Stimulated activated CD4-positive, alpha-beta T cell treated with anti-CD3 and anti-CD28 coated beads, Interleukin-1b, Interleukin-23, amount 100 ng/mL, for 48 hours (primary cell): ENCODE measurements around the gene MEIS3.

ENCODE experiments used
- DNase-seq: peaks from one replicate; pipeline ENCODE4 v3.0.0-alpha.2; 2020

The MEIS3 gene

DNA sequence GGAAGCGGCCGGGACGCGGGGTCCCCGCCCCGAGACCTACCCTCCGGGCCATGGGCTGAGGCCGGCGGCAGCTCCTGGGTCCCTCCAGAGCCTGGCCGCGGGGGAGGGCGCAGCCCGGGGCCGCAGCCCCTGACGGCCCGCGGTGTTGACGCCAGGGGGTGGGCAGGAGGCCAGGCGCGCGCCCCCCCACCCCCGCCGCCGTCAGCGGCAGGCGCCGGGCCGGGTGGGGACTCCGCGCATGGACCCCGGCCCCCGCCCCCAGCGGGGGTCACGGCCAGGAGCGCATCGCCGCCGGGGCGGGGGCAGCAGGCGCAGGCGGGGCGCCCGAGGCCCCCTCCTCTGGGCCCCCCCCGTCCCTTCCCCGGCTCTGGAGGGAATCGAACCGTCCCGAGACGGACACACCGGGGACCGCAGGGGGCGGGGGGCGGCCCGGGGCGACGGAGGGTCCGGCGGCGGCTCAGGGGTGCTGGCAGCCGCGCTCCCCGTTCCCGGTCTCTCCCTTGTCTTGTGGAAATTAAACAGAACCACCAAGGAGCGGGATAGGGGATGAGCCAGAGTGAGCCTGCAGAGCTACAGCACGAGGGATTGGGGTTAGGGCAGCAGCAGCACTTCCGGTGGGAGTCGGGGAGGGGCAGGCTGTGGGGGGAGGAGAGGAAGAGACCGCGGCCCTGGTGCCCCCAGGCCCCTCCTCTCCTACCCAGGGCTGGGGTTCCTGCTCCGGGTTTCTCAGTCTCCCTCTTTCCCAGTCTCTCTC lies at the start of gene MEIS3:
MEIS3 (minus strand) TSS at position 498 of the 754 bp plus-strand sequence; CDS start at position 52, 446 bp downstream.
- no peak for DNase-seq

GRCh38 chr19:47467914-47468313 lies 48.6 kb upstream of the MEIS3 start:
- DNase-seq: no peak

DNA sequence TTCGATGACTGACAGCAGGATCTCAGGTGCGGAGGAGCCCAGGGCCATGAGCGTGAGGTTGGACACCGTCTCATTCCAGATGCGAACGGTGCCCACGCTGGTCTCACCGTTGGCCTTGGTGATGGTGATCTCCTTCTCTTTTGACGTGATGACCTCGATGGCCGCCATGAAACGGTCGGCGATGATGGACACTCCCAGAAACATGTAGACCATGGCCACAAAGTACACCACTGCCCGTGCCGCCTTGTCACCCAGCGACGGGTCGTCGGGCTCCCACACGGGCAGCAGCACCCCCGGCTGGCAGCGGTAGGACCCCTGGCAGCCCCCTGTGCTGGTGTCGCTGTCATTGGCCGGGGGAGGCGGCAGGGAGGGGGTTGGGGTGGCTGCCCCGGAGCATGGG lies 46.6 kb upstream of the MEIS3 start:
- DNase-seq: no peak

- no peak for DNase-seq
Measured at GRCh38 chr19:47464675-47465419, 45.5 kb upstream of the MEIS3 start.

- no peak for DNase-seq
Measured at GRCh38 chr19:47461876-47462275, 42.5 kb upstream of the MEIS3 start.

DNA sequence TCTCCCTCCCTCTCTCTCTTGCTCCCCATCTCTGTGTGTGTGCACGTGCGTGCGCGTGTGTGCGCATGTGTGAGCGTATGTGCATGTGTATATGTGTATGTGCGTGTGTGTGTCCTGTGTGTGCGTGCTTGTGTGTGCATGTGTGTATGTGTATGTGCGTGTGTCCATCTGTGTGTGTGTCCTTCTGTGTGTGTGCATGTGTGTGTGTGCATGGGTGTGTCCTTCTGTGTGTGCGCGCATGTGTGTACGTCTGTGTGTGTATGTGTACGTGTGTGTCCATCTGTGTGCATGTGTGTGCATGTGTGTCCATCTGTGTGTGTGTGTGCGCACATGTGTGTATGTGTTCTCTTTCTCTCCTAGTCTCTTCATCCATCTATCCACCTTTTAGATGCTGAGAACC lies 40.1 kb upstream of the MEIS3 start:
- no peak for DNase-seq

DNA sequence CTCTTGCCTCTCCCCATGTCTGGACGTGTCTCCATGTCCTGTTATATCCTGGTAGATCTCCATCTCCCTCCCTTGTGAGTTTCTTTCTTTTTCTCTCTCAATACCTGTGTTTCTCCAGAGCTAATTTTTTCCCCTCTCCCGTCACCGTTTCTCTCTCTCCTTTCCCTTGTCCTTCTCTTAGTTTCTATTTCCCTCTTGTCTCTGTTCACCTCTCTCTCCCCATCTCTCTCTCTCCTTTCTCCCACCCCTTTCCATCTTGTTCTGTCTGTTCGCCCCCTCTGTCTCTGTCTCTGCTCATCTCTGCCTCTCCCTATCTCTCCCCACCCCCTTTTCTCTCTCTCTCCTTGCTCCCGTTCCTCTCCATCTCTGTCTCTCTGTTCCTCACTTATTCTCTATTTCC lies 39.3 kb upstream of the MEIS3 start:
- DNase-seq: no peak

- no peak for DNase-seq
Measured at GRCh38 chr19:47456721-47457474, 37.6 kb upstream of the MEIS3 start.

- DNase-seq: no peak
Measured at GRCh38 chr19:47450478-47450877, 31.2 kb upstream of the MEIS3 start.

- no peak for DNase-seq
Measured at GRCh38 chr19:47448360-47448727, 29.0 kb upstream of the MEIS3 start.

DNA sequence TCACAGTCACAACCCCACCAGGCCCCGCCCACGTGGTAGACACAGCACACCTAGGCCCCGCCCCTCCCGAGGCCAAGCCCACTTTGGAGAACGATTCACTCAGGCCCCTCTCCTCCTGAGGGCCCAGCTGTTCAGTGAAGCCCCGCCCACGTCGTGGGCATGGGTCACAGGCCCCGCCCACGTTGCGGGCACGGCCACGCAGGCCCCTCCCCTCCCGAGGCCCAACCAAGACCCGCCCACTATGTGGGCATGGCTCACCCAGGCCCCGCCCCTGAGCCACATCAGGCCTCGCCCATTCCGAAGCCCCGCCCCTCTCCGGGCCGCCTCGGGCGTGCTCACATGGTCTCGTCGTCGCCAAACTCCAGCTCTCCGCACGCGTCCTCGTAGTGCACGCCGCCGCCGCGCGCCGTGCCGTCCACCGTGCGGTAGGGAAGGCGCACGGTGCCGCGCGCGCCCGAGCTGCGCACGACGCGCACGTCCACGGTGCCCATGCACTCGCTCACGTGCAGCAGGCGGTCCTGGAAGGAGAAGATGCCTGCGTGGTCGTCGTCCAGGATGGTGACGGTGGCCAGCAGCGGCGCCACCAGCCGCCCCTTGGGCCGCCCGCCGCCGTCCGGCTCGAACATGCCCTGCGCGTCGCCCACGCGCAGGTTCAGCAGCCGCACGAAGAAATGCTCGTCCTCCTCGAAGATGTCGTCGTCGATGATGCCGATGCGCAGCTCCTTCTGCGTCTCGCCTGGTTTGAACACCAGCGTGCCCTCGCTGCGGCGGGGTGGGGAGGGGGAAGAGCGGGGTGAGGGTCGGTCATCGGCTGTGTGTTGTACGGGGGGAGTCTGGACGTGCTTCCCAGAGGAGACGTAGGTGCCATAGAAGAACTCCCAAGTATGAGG lies 28.4 kb upstream of the MEIS3 start:
- peak; percentile 87 for DNase-seq

- peak; percentile 52 for DNase-seq
Measured at GRCh38 chr19:47446534-47447469, 27.5 kb upstream of the MEIS3 start.

- peak; percentile 34 for DNase-seq
Measured at GRCh38 chr19:47445937-47446402, 26.6 kb upstream of the MEIS3 start.

- DNase-seq: no peak
Measured at GRCh38 chr19:47445527-47445926, 26.2 kb upstream of the MEIS3 start.

DNA sequence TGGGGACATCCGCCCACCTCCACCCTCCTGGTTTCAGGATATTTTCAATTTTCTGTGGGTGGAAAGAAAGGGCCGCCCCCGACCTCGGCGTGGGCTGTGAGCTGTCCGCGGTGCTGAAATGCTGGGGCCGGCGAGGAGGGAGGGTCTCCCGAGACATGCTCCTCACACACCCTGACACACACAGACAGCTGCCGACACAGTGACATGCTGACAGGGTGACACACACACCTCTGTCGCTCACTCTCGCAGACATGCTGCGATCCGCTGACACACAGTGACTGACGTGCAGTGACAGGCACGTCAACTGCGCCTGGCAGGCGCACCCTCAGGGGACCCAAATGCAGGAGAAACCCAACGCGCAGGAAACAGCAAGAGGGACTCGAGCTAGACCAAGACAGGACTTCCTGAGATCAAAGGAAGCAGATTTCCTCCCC lies 25.1 kb upstream of the MEIS3 start:
- DNase-seq: peak; percentile 22

DNA sequence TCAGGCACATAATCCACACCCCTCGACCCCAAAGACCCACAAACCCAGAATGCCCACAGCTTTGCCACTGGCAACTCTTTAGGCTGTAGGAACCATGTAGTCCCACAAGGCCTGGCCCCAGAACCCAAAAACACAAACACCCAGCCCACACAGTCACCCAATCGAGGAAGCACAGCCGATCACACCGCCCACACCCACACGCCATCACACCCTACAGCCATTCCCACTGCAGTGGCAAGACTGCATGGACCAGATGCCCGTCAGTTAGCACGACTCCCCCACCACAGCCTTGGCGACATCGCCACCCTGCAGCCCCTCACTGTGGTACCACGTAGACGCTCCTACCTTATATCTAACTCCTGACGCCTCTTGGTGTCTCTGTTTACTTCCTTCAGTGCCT lies 24.0 kb upstream of the MEIS3 start:
- no peak for DNase-seq

- no peak for DNase-seq
Measured at GRCh38 chr19:47438793-47439220, 19.5 kb upstream of the MEIS3 start.

DNA sequence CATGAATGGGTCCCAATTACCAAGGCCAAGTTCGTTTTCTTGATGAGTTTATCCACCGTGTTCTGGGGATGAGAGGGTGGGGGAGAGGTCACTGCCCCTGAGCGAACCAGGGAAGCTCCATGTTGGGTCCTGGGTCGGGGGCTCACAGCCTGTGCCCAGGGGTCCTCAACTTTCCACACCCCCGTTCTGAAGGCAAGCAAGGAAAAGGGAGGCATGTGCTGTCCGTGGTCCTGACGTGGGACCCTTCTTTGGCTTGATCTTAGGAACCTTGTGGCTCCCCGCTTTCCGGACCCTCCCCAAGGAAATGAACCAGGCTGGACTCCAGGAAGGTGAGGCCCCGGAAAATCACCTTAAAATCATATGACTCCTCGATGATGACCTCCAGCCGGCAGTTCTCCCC lies 18.2 kb upstream of the MEIS3 start:
- no peak for DNase-seq

- DNase-seq: peak; percentile 83
Measured at GRCh38 chr19:47436712-47437401, 17.5 kb upstream of the MEIS3 start.

- DNase-seq: no peak
Measured at GRCh38 chr19:47435883-47436417, 16.6 kb upstream of the MEIS3 start.
